ENCODE results near the gene ANKRD11. TPM values are rescaled to one million over a fixed set of nuclear protein-coding genes. Genes with fewer than 3 reads are reported as not detected.
"Not testable (repeated sequence)": the region's sequence is repeated elsewhere in the genome, so short reads cannot be mapped to it uniquely, and the experiment has no call there.

The ANKRD11 gene
- total RNA-seq, 1 experiment from 2014 or later, result 28.5 TPM

- H2AFZ ChIP-seq (ENCODE audit: low read length), result no peak overlapping the region
These were observed 66.6 kb downstream of the ANKRD11 start for GRCh38 chr16:89423681-89424260.

GRCh38 chr16:89422905-89423630 is 67.3 kb downstream of the ANKRD11 start:
- Histone ChIP-seq H3K36me3 (ENCODE audit: insufficient read depth, low read length) (0 out of 2 replicates have a peak, but pooled peaks cover 3% of the 10 kb centered on the region), H3K79me2 (ENCODE audit: low read length) (peaks cover 91% of the 10 kb centered on the region), H3K9ac (ENCODE audit: low read length) (no peak overlapping the region), H3K27me3 (ENCODE audit: low read length) (no peaks in the 10 kb centered on the region), H3K4me2 (ENCODE audit: low read depth, low read length, poor library complexity, severe bottlenecking) (no peak overlapping the region), H3K9me3 (ENCODE audit: low read length) (no peaks in the 10 kb centered on the region), H3K27ac (ENCODE audit: low read length) (no peak overlapping the region), H3K4me1 (ENCODE audit: low read length) (no peaks in the 10 kb centered on the region), H3K9me2 (replicated peaks; ENCODE audit: insufficient read depth, low read length) (no peaks in the 10 kb centered on the region), H2AFZ (ENCODE audit: low read length) (no peak overlapping the region), H4K20me1 (ENCODE audit: insufficient read depth, low read depth, low read length) (peaks cover 59% of the 10 kb centered on the region), H3K4me3 (ENCODE audit: low read length) (no peak overlapping the region)
- DNase-seq, result no peak

More at GRCh38 chr16:89423681-89424260, 66.6 kb downstream of the ANKRD11 start:
- Histone ChIP-seq H3K27me3 (ENCODE audit: low read length) (no peaks in the 10 kb centered on the region), H3K36me3 (ENCODE audit: insufficient read depth, low read length) (no peaks in the 10 kb centered on the region), H3K9ac (ENCODE audit: low read length) (no peak overlapping the region), H3K9me3 (ENCODE audit: low read length) (no peaks in the 10 kb centered on the region), H3K4me3 (ENCODE audit: low read length) (no peak overlapping the region), H4K20me1 (ENCODE audit: insufficient read depth, low read depth, low read length) (peaks cover 55% of the 10 kb centered on the region), H3K4me1 (ENCODE audit: low read length) (no peaks in the 10 kb centered on the region), H3K4me2 (ENCODE audit: low read depth, low read length, poor library complexity, severe bottlenecking) (no peak overlapping the region), H3K9me2 (replicated peaks; ENCODE audit: insufficient read depth, low read length) (no peaks in the 10 kb centered on the region), H3K27ac (ENCODE audit: low read length) (no peak overlapping the region), H3K79me2 (ENCODE audit: low read length) (peaks cover 90% of the 10 kb centered on the region)
- no peak for DNase-seq

- 0 out of 2 replicates have a peak, but pooled peaks cover 3% of the 10 kb centered on the region for H3K36me3 ChIP-seq (ENCODE audit: insufficient read depth, low read length)
- peaks cover 61% of the 10 kb centered on the region for H4K20me1 ChIP-seq (ENCODE audit: insufficient read depth, low read depth, low read length)
- no peak overlapping the region for H3K9ac ChIP-seq (ENCODE audit: low read length)
- no peak overlapping the region for H2AFZ ChIP-seq (ENCODE audit: low read length)
- no peaks in the 10 kb centered on the region for H3K4me1 ChIP-seq (ENCODE audit: low read length)
- H3K79me2 ChIP-seq (ENCODE audit: low read length), result peaks cover 96% of the 10 kb centered on the region
- no peak overlapping the region for H3K4me3 ChIP-seq (ENCODE audit: low read length)
- H3K27me3 ChIP-seq (ENCODE audit: low read length), result no peaks in the 10 kb centered on the region
- no peak for DNase-seq
- H3K9me2 ChIP-seq (replicated peaks; ENCODE audit: insufficient read depth, low read length), result no peaks in the 10 kb centered on the region
- H3K9me3 ChIP-seq (ENCODE audit: low read length), result no peaks in the 10 kb centered on the region
- no peak overlapping the region for H3K4me2 ChIP-seq (ENCODE audit: low read depth, low read length, poor library complexity, severe bottlenecking)
- H3K27ac ChIP-seq (ENCODE audit: low read length), result no peak overlapping the region
These were observed 67.8 kb downstream of the ANKRD11 start for GRCh38 chr16:89422527-89422904.

- H3K4me1 ChIP-seq (ENCODE audit: low read length); H3K9me3 ChIP-seq (ENCODE audit: low read length); H3K9ac ChIP-seq (ENCODE audit: low read length); H3K9me2 ChIP-seq (replicated peaks; ENCODE audit: insufficient read depth, low read length); H3K4me3 ChIP-seq (ENCODE audit: low read length); H3K36me3 ChIP-seq (ENCODE audit: insufficient read depth, low read length); H2AFZ ChIP-seq (ENCODE audit: low read length); H3K27ac ChIP-seq (ENCODE audit: low read length); H3K4me2 ChIP-seq (ENCODE audit: low read depth, low read length, poor library complexity, severe bottlenecking); DNase-seq; H3K27me3 ChIP-seq (ENCODE audit: low read length): not testable (repeated sequence)
- Histone ChIP-seq H3K79me2 (ENCODE audit: low read length) (peaks cover 95% of the 10 kb centered on the region), H4K20me1 (ENCODE audit: insufficient read depth, low read depth, low read length) (peaks cover 61% of the 10 kb centered on the region)
These were observed 69.1 kb downstream of the ANKRD11 start for GRCh38 chr16:89421300-89421699.

GRCh38 chr16:89420204-89420603 is 70.2 kb downstream of the ANKRD11 start:
- no peak for DNase-seq
- Histone ChIP-seq H3K9me3 (ENCODE audit: low read length) (no peaks in the 10 kb centered on the region), H3K4me2 (ENCODE audit: low read depth, low read length, poor library complexity, severe bottlenecking) (no peak overlapping the region), H3K27ac (ENCODE audit: low read length) (no peak overlapping the region), H4K20me1 (ENCODE audit: insufficient read depth, low read depth, low read length) (peaks cover 55% of the 10 kb centered on the region), H3K27me3 (ENCODE audit: low read length) (no peaks in the 10 kb centered on the region), H2AFZ (ENCODE audit: low read length) (no peak overlapping the region), H3K4me3 (ENCODE audit: low read length) (no peak overlapping the region), H3K36me3 (ENCODE audit: insufficient read depth, low read length) (0 out of 2 replicates have a peak, but pooled peaks cover 3% of the 10 kb centered on the region), H3K9me2 (replicated peaks; ENCODE audit: insufficient read depth, low read length) (no peaks in the 10 kb centered on the region), H3K9ac (ENCODE audit: low read length) (no peak overlapping the region), H3K4me1 (ENCODE audit: low read length) (no peaks in the 10 kb centered on the region), H3K79me2 (ENCODE audit: low read length) (peaks cover 93% of the 10 kb centered on the region)

- no peak overlapping the region for H3K9ac ChIP-seq (ENCODE audit: low read length)
- peaks cover 92% of the 10 kb centered on the region for H3K79me2 ChIP-seq (ENCODE audit: low read length)
- peaks cover 58% of the 10 kb centered on the region for H4K20me1 ChIP-seq (ENCODE audit: insufficient read depth, low read depth, low read length)
- no peaks in the 10 kb centered on the region for H3K9me3 ChIP-seq (ENCODE audit: low read length)
- H3K4me3 ChIP-seq (ENCODE audit: low read length), result no peak overlapping the region
- H3K27me3 ChIP-seq (ENCODE audit: low read length), result no peaks in the 10 kb centered on the region
- H3K36me3 ChIP-seq (ENCODE audit: insufficient read depth, low read length), result 0 out of 2 replicates have a peak, but pooled peaks cover 3% of the 10 kb centered on the region
- no peaks in the 10 kb centered on the region for H3K9me2 ChIP-seq (replicated peaks; ENCODE audit: insufficient read depth, low read length)
- no peak overlapping the region for H3K4me2 ChIP-seq (ENCODE audit: low read depth, low read length, poor library complexity, severe bottlenecking)
- no peak overlapping the region for H3K27ac ChIP-seq (ENCODE audit: low read length)
- no peak overlapping the region for H2AFZ ChIP-seq (ENCODE audit: low read length)
- no peaks in the 10 kb centered on the region for H3K4me1 ChIP-seq (ENCODE audit: low read length)
- no peak for DNase-seq
These were observed 72.0 kb downstream of the ANKRD11 start for GRCh38 chr16:89418352-89418751.

- H3K4me2 ChIP-seq (ENCODE audit: low read depth, low read length, poor library complexity, severe bottlenecking), result no peak overlapping the region
- no peak overlapping the region for H3K4me3 ChIP-seq (ENCODE audit: low read length)
- H3K9me2 ChIP-seq (replicated peaks; ENCODE audit: insufficient read depth, low read length), result no peaks in the 10 kb centered on the region
- no peak for DNase-seq
- no peak overlapping the region for H3K27ac ChIP-seq (ENCODE audit: low read length)
- no peak overlapping the region for H2AFZ ChIP-seq (ENCODE audit: low read length)
- peaks cover 92% of the 10 kb centered on the region for H3K79me2 ChIP-seq (ENCODE audit: low read length)
- H3K36me3 ChIP-seq (ENCODE audit: insufficient read depth, low read length), result 0 out of 2 replicates have a peak, but pooled peaks cover 3% of the 10 kb centered on the region
- no peaks in the 10 kb centered on the region for H3K4me1 ChIP-seq (ENCODE audit: low read length)
- no peaks in the 10 kb centered on the region for H3K27me3 ChIP-seq (ENCODE audit: low read length)
- H3K9me3 ChIP-seq (ENCODE audit: low read length), result no peaks in the 10 kb centered on the region
- H4K20me1 ChIP-seq (ENCODE audit: insufficient read depth, low read depth, low read length), result peaks cover 59% of the 10 kb centered on the region
- no peak overlapping the region for H3K9ac ChIP-seq (ENCODE audit: low read length)
These were observed 73.0 kb downstream of the ANKRD11 start for GRCh38 chr16:89417352-89417751.

GRCh38 chr16:89413811-89414585 is 76.4 kb downstream of the ANKRD11 start:
- peaks cover 60% of the 10 kb centered on the region for H4K20me1 ChIP-seq (ENCODE audit: insufficient read depth, low read depth, low read length)
- no peak overlapping the region for H3K4me2 ChIP-seq (ENCODE audit: low read depth, low read length, poor library complexity, severe bottlenecking)
- H3K4me1 ChIP-seq (ENCODE audit: low read length), result no peaks in the 10 kb centered on the region
- DNase-seq, result no peak
- no peak overlapping the region for H3K27ac ChIP-seq (ENCODE audit: low read length)
- H3K36me3 ChIP-seq (ENCODE audit: insufficient read depth, low read length), result 0 out of 2 replicates have a peak, but pooled peaks cover 3% of the 10 kb centered on the region
- H3K9me2 ChIP-seq (replicated peaks; ENCODE audit: insufficient read depth, low read length), result no peaks in the 10 kb centered on the region
- peaks cover 93% of the 10 kb centered on the region for H3K79me2 ChIP-seq (ENCODE audit: low read length)
- no peak overlapping the region for H3K4me3 ChIP-seq (ENCODE audit: low read length)
- no peaks in the 10 kb centered on the region for H3K27me3 ChIP-seq (ENCODE audit: low read length)
- H3K9ac ChIP-seq (ENCODE audit: low read length), result no peak overlapping the region
- H3K9me3 ChIP-seq (ENCODE audit: low read length), result no peaks in the 10 kb centered on the region
- H2AFZ ChIP-seq (ENCODE audit: low read length), result no peak overlapping the region
